VCaP (cell line): ENCODE measurements around the gene KISS1R.
"Not testable (repeated sequence)": the region's sequence is repeated elsewhere in the genome, so short reads cannot be mapped to it uniquely, and the experiment has no call there.

ENCODE experiments used
- H3K27ac ChIP-seq: fragments of 450-650 bp; 2 replicates; pipeline ENCODE4 v1.5.1; 2017
- TF ChIP-seq, protein P1 (sequence below): fragments of 450-650 bp; conservative IDR thresholded peaks from 2 replicates; pipeline ENCODE4 v1.5.1; 2017; ENCODE audit warnings: mild to moderate bottlenecking, moderate library complexity

Gene KISS1R

DNA sequence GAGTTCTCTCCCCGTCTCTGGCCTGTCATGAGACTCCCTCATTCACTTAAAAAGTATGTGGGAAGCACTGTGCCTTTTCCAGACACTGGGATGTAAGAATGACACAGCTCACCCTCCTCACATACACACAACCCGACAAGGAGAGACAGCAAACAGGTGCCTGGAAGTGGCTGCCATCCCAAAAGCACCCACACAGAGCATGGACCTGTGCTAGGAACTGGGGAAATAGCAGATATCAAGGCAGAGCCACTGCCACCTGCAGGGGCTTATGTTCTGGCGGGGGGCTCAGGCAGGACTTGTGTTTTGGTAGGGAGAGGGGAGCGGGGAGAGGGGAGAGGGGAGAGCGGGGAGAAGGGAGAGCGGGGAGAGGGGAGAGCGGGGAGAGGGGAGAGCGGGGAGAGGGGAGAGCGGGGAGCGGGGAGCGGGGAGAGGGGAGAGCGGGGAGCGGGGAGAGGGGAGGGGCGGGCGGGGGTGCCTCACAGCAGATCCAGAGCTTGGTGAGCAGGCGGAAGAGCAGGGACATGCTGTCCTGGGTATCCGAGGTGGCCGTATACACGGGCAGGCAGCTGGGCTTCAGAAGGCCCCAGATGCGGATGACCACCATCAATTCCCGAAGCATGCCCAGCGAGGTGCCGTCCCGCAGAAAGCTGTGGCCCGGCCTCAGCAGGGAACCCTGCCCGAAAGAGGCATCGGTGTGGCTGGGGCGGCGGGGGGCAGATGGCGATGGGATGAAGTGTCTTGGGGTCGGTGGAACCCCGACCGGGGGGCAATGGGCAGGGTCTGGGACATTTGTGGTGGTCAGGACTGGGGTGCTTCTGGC, 45.5 kb upstream of the KISS1R start:
- TF ChIP-seq, protein P1, sequence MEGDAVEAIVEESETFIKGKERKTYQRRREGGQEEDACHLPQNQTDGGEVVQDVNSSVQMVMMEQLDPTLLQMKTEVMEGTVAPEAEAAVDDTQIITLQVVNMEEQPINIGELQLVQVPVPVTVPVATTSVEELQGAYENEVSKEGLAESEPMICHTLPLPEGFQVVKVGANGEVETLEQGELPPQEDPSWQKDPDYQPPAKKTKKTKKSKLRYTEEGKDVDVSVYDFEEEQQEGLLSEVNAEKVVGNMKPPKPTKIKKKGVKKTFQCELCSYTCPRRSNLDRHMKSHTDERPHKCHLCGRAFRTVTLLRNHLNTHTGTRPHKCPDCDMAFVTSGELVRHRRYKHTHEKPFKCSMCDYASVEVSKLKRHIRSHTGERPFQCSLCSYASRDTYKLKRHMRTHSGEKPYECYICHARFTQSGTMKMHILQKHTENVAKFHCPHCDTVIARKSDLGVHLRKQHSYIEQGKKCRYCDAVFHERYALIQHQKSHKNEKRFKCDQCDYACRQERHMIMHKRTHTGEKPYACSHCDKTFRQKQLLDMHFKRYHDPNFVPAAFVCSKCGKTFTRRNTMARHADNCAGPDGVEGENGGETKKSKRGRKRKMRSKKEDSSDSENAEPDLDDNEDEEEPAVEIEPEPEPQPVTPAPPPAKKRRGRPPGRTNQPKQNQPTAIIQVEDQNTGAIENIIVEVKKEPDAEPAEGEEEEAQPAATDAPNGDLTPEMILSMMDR = no peak
- no peak overlapping the region for H3K27ac ChIP-seq

DNA sequence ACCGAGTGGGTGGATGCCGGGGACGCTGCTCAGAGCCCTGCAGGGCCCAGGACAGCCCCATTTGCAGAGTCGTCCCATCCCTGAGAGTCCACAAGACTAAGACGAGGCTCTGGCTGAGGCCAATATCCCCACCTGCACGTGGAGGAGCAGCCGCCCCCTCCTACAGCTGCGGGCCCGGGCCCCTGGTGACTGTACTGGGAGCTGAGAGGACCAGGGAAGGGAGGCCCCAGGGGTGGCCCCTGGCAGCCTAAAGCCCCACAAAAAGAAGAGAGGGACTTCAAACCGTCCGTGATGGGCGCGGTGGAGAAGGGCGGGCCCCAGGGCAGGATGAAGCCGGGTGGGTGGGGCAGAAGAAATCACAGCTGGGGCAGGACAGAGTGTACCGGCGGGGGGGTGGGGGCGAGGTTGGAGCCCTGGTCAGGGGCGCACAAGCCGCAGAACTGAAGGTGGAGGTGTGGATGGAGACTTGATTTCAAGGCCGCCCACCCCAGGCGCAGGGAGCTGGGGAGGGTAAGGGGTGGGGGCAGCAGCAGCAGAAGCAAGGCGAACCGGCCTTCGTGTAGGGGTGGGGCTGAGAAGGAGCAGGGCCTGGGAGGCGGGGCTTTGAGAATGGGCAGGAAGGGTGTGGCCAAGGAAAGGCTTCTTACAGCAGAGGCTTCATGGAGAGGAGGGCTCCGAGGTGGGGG, 44.7 kb upstream of the KISS1R start:
- TF ChIP-seq, protein P1 = no peak
- no peak overlapping the region for H3K27ac ChIP-seq

DNA sequence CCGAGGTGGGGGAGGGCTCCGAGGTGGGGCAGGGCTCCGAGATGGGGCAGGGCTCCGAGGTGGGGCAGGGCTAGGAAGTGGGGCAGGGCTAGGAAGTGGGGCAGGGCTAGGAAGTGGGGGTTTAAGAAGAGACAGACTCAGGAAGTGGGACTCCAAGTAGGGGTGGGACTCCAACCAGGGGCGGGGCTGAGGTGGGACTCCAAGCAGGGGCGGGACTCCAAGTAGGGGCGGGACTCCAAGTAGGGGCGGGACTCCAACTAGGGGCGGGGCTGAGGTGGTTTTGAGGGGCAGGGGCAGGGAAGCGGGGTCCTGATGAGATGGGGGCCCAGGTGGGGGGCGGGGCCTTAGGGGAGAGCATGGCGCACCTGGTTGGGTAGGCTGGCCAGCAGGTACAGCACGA, 44.0 kb upstream of the KISS1R start:
- H3K27ac ChIP-seq = no peak overlapping the region
- TF ChIP-seq, protein P1 = no peak

DNA sequence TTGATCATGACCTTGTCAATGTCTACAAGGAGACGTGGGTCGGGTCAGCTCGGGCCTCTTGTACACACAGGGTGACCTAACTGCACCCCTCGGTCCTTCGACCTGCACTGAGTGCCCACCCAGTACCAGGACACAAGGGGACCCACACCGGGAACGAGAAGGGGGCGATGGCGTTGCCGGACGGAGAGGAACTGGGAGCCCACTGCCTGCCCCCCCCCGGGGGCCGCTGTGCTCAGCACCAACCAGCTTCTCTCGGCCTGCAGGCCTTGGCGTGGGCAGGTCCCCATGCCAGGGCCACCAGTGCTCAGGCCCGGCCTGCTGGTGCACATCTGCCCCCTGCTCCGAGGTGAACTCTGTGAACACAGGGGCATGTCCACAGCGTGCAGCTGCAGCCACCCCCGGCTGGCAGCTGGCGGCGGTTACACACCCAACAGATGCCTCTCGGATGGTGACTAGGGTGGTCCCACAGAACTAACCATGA, 43.5 kb upstream of the KISS1R start:
- H3K27ac ChIP-seq = no peak overlapping the region

DNA sequence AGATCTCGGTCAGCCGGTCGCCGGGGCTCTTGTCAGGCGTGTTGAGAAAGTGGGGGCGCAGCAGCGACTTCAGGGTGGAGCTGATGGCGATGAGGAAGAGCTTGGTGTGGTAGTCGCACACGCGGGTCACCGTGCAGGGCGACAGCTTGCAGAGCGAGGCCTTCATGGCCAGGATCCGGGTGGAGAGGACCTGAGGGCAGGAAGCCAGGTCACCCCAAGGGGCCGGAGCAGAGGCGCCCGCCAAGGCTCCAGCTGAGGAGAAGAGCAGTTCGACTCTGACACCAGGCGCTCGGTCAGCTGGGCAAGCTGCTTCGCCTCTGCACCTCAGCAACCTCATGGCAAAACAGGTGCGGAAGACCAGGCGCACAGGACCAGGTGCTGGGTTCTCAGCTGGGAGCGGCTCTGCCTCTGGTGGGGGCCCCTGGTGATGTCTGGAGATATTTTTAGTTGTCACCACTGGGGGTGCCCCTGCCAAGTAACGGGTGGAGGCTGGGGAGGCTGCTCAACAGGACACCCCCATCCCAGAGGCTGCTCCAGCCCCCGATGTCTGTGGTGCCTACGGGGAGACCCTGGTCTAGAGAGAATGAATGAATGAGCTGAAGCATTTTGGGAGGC, 41.8 kb upstream of the KISS1R start:
- TF ChIP-seq, protein P1 = no peak
- H3K27ac ChIP-seq = no peak overlapping the region

More for the DNA sequence above, 43.5 kb upstream of the KISS1R start:
- TF ChIP-seq, protein P1 = no peak

DNA sequence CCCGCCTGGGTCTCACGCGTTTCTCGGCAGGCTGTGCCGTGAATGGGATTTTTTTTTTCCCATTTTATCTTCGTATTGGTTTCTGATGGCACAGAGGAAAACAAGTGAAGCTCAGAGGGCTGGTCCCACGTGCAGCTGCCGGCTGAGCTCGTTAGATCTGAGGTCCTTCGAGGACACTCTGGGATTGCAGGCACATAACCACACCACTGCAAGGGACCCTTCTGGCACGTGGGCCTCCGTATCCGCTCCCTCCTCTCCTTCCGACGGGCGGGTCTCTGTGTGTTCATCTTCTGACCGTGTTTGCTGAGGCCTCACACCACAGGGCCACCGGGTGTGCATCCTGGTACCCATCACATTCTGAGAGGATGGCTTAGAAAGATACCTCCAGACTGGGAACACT, 41.0 kb upstream of the KISS1R start:
- no peak overlapping the region for H3K27ac ChIP-seq
- TF ChIP-seq, protein P1 = no peak

DNA sequence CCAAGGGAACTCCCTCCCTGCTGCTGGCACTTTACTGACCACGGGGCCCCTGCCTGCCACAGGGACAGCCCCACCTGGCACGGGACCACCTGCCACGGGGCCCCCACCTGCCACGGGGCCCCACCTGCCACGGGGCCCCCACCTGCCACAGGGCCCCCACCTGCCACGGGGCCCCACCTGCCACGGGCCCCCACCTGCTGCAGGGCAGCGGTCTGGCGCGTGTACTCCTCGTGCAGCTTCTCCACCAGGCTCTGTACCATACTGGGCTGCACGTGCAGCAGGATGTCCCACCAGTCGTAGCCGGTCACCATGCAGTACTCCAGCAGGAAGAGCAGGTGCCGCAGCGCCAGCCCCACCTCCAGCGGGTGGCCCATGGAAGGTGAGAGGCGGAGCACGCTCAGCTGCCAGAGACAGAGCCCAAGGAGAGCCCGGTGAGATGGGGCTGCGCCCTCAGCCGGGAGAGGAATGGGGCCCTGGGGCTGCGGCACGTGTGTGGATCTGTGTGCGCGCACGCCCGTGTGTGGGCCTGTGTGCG, 40.3 kb upstream of the KISS1R start:
- no peak overlapping the region for H3K27ac ChIP-seq

DNA sequence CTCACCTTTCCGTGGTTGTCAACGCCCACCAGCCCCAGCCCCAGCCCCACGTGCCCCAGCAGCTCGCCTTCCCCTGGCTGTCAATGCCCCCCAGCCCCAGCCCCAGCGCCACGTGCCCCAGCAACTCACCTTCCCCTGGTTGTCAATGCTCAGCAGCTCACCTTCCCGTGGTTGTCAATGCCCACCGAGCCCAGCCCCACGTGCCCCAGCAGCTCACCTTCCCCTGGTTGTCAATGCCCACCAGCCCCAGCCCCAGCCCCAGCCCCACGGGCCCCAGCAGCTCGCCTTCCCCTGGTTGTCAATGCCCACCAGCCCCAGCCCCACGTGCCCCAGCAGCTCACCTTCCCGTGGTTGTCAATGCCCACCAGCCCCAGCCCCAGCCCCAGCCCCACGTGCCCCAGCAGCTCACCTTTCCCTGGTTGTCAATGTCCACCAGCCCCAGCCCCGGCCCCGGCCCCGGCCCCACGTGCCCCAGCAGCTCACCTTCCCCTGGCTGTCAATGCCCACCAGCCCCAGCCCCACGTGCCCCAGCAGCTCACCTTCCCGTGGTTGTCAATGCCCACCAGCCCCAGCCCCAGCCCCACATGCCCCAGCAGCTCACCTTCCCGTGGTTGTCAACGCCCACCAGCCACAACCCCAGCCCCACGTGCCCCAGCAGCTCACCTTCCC, 39.0 kb upstream of the KISS1R start:
- not testable (repeated sequence) for H3K27ac ChIP-seq

More for the DNA sequence above, 40.3 kb upstream of the KISS1R start:
- TF ChIP-seq, protein P1 = no peak

DNA sequence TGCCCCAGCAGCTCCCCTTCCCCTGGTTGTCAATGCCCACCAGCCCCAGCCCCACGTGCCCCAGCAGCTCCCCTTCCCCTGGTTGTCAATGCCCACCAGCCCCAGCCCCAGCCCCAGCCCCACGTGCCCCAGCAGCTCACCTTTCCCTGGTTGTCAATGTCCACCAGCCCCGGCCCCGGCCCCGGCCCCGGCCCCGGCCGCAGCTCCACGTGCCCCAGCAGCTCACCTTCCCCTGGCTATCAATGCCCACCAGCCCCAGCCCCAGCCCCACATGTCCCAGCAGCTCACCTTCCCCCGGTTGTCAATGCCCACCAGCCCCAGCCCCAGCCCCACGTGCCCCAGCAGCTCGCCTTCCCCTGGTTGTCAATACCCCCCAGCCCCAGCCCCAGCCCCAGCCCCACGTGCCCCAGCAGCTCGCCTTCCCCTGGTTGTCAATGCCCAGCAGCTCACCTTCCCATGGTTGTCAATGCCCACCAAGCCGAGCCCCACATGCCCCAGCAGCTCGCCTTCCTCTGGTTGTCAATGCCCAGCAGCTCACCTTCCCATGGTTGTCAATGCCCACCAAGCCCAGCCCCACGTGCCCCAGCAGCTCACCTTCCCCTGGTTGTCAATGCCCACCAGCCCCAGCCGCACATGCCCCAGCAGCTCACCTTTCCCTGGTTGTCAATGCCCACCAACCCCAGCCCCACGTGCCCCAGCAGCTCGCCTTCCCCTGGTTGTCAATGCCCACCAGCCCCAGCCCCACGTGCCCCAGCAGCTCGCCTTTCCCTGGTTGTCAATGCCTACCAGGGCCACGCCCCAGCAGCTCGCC, 38.2 kb upstream of the KISS1R start:
- not testable (repeated sequence) for H3K27ac ChIP-seq
